OCI-LY7 (cell line): ENCODE results near the gene NOX4.
"Not testable (repeated sequence)": the region's sequence is repeated elsewhere in the genome, so short reads cannot be mapped to it uniquely, and the experiment has no call there.

Source experiments
- EZH2phosphoT487 ChIP-seq: fragments of 200-600 bp; sonication (generic); IDR thresholded peaks from 2 replicates; pipeline ENCODE4 v1.6.1; 2018; ENCODE audit warnings: low read depth, borderline replicate concordance, mild to moderate bottlenecking, mixed run types, antibody characterized with exemption, low read length, moderate library complexity, mixed read lengths
- TF ChIP-seq, protein P1 (sequence below): fragments of 200-600 bp; sonication (generic); conservative IDR thresholded peaks from 2 replicates; pipeline ENCODE4 v1.5.1; 2014; ENCODE audit warnings: mild to moderate bottlenecking, antibody characterized with exemption, low read length, moderate library complexity, mixed read lengths

DNA sequence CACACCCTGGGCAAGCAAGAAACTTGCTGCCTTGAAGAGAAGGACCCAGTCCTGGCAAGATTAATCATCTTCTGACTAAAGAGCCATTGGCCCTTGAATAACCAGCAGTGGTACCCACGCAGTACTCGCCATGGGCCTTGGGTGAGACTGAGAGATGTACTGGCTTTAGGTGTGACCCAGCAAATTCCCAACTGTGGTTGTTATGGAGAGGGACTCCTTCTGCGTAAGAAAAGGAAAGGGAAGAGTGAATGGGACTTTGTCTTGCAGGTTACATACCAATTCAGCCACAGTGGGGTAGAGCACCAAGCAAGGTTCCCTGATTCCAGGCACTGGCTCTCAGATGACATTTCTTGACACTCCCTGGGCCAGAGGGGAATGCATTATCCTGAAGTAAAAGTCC, 80.1 kb downstream of the NOX4 start:
- TF ChIP-seq, protein P1, sequence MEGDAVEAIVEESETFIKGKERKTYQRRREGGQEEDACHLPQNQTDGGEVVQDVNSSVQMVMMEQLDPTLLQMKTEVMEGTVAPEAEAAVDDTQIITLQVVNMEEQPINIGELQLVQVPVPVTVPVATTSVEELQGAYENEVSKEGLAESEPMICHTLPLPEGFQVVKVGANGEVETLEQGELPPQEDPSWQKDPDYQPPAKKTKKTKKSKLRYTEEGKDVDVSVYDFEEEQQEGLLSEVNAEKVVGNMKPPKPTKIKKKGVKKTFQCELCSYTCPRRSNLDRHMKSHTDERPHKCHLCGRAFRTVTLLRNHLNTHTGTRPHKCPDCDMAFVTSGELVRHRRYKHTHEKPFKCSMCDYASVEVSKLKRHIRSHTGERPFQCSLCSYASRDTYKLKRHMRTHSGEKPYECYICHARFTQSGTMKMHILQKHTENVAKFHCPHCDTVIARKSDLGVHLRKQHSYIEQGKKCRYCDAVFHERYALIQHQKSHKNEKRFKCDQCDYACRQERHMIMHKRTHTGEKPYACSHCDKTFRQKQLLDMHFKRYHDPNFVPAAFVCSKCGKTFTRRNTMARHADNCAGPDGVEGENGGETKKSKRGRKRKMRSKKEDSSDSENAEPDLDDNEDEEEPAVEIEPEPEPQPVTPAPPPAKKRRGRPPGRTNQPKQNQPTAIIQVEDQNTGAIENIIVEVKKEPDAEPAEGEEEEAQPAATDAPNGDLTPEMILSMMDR, result not testable (repeated sequence)
- TF ChIP-seq EZH2phosphoT487, result not testable (repeated sequence)
